ENCODE measurements around the gene UFM1. TPM values are rescaled to one million over a fixed set of nuclear protein-coding genes. Genes with fewer than 3 reads are reported as not detected.
A peak's percentile ranks its signal among the peaks of the same experiment; 100 is the strongest.
"Not testable (repeated sequence)": the region's sequence is repeated elsewhere in the genome, so short reads cannot be mapped to it uniquely, and the experiment has no call there.

The UFM1 gene
- 100 to 1,000 TPM in 4 of 8 experiments, 10 to 100 TPM in 4; 33.8 to 181 (median 101) TPM for total RNA-seq

GRCh38 chr13:38349390-38350113 lies at the start of gene UFM1:
TSS of gene UFM1 (plus strand) at chr13:38349851. CDS start at chr13:38349920, 69 bp downstream.
- in situ Hi-C loops (cut with MboI; ENCODE audit: low pct_unique_long_range_greater_than_20kb in 2 of 9, low sequenced_read_pairs in 9 of 9, unreplicated experiment in 9 of 9), result no loop called here
- Histone ChIP-seq H3K4me1 (replicated peaks in 1 of 2) (peaks cover 8 to 24% of the 10 kb centered on the region in 2 donors), H3K4me3 (peak within 1 kb of the TSS; percentile 81 to 92 (median 88)), H3K27ac (peak within 1 kb of the TSS; percentile 90 to 99)
- 0 to 2% (median 0%) methylated on average over 1 to 15 of the region's 41 CpGs; no CpG with 5 or more reads in 2 of the 10 experiments for WGBS, 10 experiments
- peak; percentile 94 to 98 (median 96) for ATAC-seq (replicated peaks in 6 of 8)

- no peak for ATAC-seq (replicated peaks in 6 of 8)
- Histone ChIP-seq H3K4me3 (no peak overlapping the region), H3K27ac (no peak overlapping the region), H3K4me1 (replicated peaks in 1 of 2) (no peaks in the 10 kb centered on the region)
- WGBS, 10 experiments, result 40 to 100% (median 80%) methylated on average over 1 to 4 of the region's 4 CpGs
- in situ Hi-C loops (cut with MboI; ENCODE audit: low pct_unique_long_range_greater_than_20kb in 2 of 9, low sequenced_read_pairs in 9 of 9, unreplicated experiment in 9 of 9), result no loop called here
These were observed 48.4 kb upstream of the UFM1 start for GRCh38 chr13:38301236-38301635.

GRCh38 chr13:38303816-38304320 lies 45.8 kb upstream of the UFM1 start:
- Histone ChIP-seq H3K27ac (no peak overlapping the region), H3K4me3 (no peak overlapping the region), H3K4me1 (replicated peaks in 1 of 2) (no peaks in the 10 kb centered on the region)
- in situ Hi-C loops (cut with MboI; ENCODE audit: low pct_unique_long_range_greater_than_20kb in 2 of 9, low sequenced_read_pairs in 9 of 9, unreplicated experiment in 9 of 9), result no loop called here
- ATAC-seq (replicated peaks in 6 of 8), result no peak
- WGBS, 10 experiments, result 0 to 100% (median 50%) methylated on average over 1 to 2 of the region's 2 CpGs; no CpG with 5 or more reads in 2 of the 10 experiments

- in situ Hi-C loops (cut with MboI; ENCODE audit: low pct_unique_long_range_greater_than_20kb in 2 of 9, low sequenced_read_pairs in 9 of 9, unreplicated experiment in 9 of 9), result no loop called here
- WGBS, 10 experiments, result 0 to 100% (median 42%) methylated on average over 1 to 2 of the region's 2 CpGs; no CpG with 5 or more reads in 3 of the 10 experiments
- ATAC-seq (replicated peaks in 6 of 8), result peak in 2 of 8 experiments; percentile 67 to 87
These were observed 40.9 kb upstream of the UFM1 start for GRCh38 chr13:38308736-38309135.

GRCh38 chr13:38309397-38309796 lies 40.3 kb upstream of the UFM1 start:
- Histone ChIP-seq H3K4me1 (replicated peaks in 1 of 2) (no peaks in the 10 kb centered on the region), H3K4me3 (no peak overlapping the region), H3K27ac (no peak overlapping the region)
- no peak for ATAC-seq (replicated peaks in 6 of 8)
- in situ Hi-C loops (cut with MboI; ENCODE audit: low pct_unique_long_range_greater_than_20kb in 2 of 9, low sequenced_read_pairs in 9 of 9, unreplicated experiment in 9 of 9), result no loop called here

More at GRCh38 chr13:38308736-38309135, 40.9 kb upstream of the UFM1 start:
- Histone ChIP-seq H3K27ac (no peak overlapping the region), H3K4me3 (no peak overlapping the region), H3K4me1 (replicated peaks in 1 of 2) (no peaks in the 10 kb centered on the region)

GRCh38 chr13:38311175-38311574 lies 38.5 kb upstream of the UFM1 start:
- H3K4me3 ChIP-seq; ATAC-seq (replicated peaks in 6 of 8); H3K4me1 ChIP-seq (replicated peaks in 1 of 2); in situ Hi-C loops (cut with MboI; ENCODE audit: low pct_unique_long_range_greater_than_20kb in 2 of 9, low sequenced_read_pairs in 9 of 9, unreplicated experiment in 9 of 9); H3K27ac ChIP-seq: not testable (repeated sequence)
- WGBS, 10 experiments, result 91 to 100% (median 94%) methylated on average over 1 to 6 of the region's 10 CpGs; no CpG with 5 or more reads in 6 of the 10 experiments

- Histone ChIP-seq H3K4me1 (replicated peaks in 1 of 2) (no peaks in the 10 kb centered on the region), H3K4me3 (no peak overlapping the region), H3K27ac (no peak overlapping the region)
- in situ Hi-C loops (cut with MboI; ENCODE audit: low pct_unique_long_range_greater_than_20kb in 2 of 9, low sequenced_read_pairs in 9 of 9, unreplicated experiment in 9 of 9), result no loop called here
- peak in 3 of 8 experiments; percentile 56 to 79 (median 61) for ATAC-seq (replicated peaks in 6 of 8)
These were observed 33.5 kb upstream of the UFM1 start for GRCh38 chr13:38316129-38316528.

- ATAC-seq (replicated peaks in 6 of 8), result no peak
- no peak overlapping the region for H3K27ac ChIP-seq
- WGBS, 10 experiments, result 54 to 100% (median 96%) methylated on average over 1 to 5 of the region's 5 CpGs
- H3K4me1 ChIP-seq (replicated peaks in 1 of 2), result no peaks in the 10 kb centered on the region
- in situ Hi-C loops (cut with MboI; ENCODE audit: low pct_unique_long_range_greater_than_20kb in 2 of 9, low sequenced_read_pairs in 9 of 9, unreplicated experiment in 9 of 9), result no loop called here
- H3K4me3 ChIP-seq, result no peak overlapping the region
These were observed 28.0 kb upstream of the UFM1 start for GRCh38 chr13:38321654-38322053.

GRCh38 chr13:38325426-38325825 lies 24.2 kb upstream of the UFM1 start:
- WGBS, 10 experiments, result 28 to 100% (median 87%) methylated on average over 1 of the region's 1 CpG; no CpG with 5 or more reads in 3 of the 10 experiments
- H3K4me3 ChIP-seq, result no peak overlapping the region
- no peak overlapping the region for H3K27ac ChIP-seq
- in situ Hi-C loops (cut with MboI; ENCODE audit: low pct_unique_long_range_greater_than_20kb in 2 of 9, low sequenced_read_pairs in 9 of 9, unreplicated experiment in 9 of 9), result no loop called here
- no peak for ATAC-seq (replicated peaks in 6 of 8)
- H3K4me1 ChIP-seq (replicated peaks in 1 of 2), result no peaks in the 10 kb centered on the region

GRCh38 chr13:38328699-38329098 lies 21.0 kb upstream of the UFM1 start:
- no peak for ATAC-seq (replicated peaks in 6 of 8)
- no peak overlapping the region for H3K27ac ChIP-seq
- no peak overlapping the region for H3K4me3 ChIP-seq
- no peaks in the 10 kb centered on the region for H3K4me1 ChIP-seq (replicated peaks in 1 of 2)
- 33 to 100% (median 80%) methylated on average over 1 to 2 of the region's 2 CpGs for WGBS, 10 experiments
- in situ Hi-C loops (cut with MboI; ENCODE audit: low pct_unique_long_range_greater_than_20kb in 2 of 9, low sequenced_read_pairs in 9 of 9, unreplicated experiment in 9 of 9), result no loop called here

- Histone ChIP-seq H3K4me3 (no peak overlapping the region), H3K4me1 (replicated peaks in 1 of 2) (no peaks in the 10 kb centered on the region), H3K27ac (no peak overlapping the region)
- WGBS, 10 experiments, result 17 to 100% (median 74%) methylated on average over 1 to 2 of the region's 2 CpGs; no CpG with 5 or more reads in 1 of the 10 experiments
- in situ Hi-C loops (cut with MboI; ENCODE audit: low pct_unique_long_range_greater_than_20kb in 2 of 9, low sequenced_read_pairs in 9 of 9, unreplicated experiment in 9 of 9), result no loop called here
- ATAC-seq (replicated peaks in 6 of 8), result no peak
These were observed 14.8 kb upstream of the UFM1 start for GRCh38 chr13:38334845-38335244.

GRCh38 chr13:38338089-38338488 lies 11.6 kb upstream of the UFM1 start:
- in situ Hi-C loops (cut with MboI; ENCODE audit: low pct_unique_long_range_greater_than_20kb in 2 of 9, low sequenced_read_pairs in 9 of 9, unreplicated experiment in 9 of 9), result no loop called here
- ATAC-seq (replicated peaks in 6 of 8), result no peak
- 63 to 100% (median 93%) methylated on average over 1 to 2 of the region's 2 CpGs; no CpG with 5 or more reads in 1 of the 10 experiments for WGBS, 10 experiments

GRCh38 chr13:38340624-38341023 lies 9.0 kb upstream of the UFM1 start:
- H3K4me1 ChIP-seq (replicated peaks in 1 of 2), result no peaks in the 10 kb centered on the region
- in situ Hi-C loops (cut with MboI; ENCODE audit: low pct_unique_long_range_greater_than_20kb in 2 of 9, low sequenced_read_pairs in 9 of 9, unreplicated experiment in 9 of 9), result no loop called here
- H3K4me3 ChIP-seq, result no peak overlapping the region
- no peak for ATAC-seq (replicated peaks in 6 of 8)
- 100% methylated on average over 1 of the region's 1 CpG; no CpG with 5 or more reads in 6 of the 10 experiments for WGBS, 10 experiments
- no peak overlapping the region for H3K27ac ChIP-seq

More at GRCh38 chr13:38338089-38338488, 11.6 kb upstream of the UFM1 start:
- H3K4me3 ChIP-seq, result no peak overlapping the region
- no peaks in the 10 kb centered on the region for H3K4me1 ChIP-seq (replicated peaks in 1 of 2)
- H3K27ac ChIP-seq, result no peak overlapping the region
